Osteoblast (primary cell): ENCODE results near the gene DMGDH. TPM values are rescaled to one million over a fixed set of nuclear protein-coding genes. Genes with fewer than 3 reads are reported as not detected.

Experiments used
- DNase-seq: peaks from one replicate; pipeline ENCODE4 v3.0.0; 2011; ENCODE audit warnings: low spot score, mixed read lengths; ENCODE audit not compliant: insufficient read length; ENCODE audit errors: missing footprints
- H2AFZ ChIP-seq: 2 replicates; pipeline ENCODE4 v1.6.0; 2011; ENCODE audit warnings: mild to moderate bottlenecking, low read length
- H3K27ac ChIP-seq: 2 replicates; pipeline ENCODE4 v1.5.1; 2011; ENCODE audit warnings: mild to moderate bottlenecking, low read depth, low read length, moderate library complexity
- H3K27me3 ChIP-seq: 2 replicates; pipeline ENCODE4 v1.6.0; 2012; ENCODE audit warnings: mild to moderate bottlenecking, control low read depth, inconsistent platforms, low read length, moderate library complexity; ENCODE audit not compliant: insufficient read depth
- H3K36me3 ChIP-seq: 2 replicates; pipeline ENCODE4 v1.5.1; 2011; ENCODE audit warnings: mild to moderate bottlenecking, low read length, control low read depth, moderate library complexity; ENCODE audit not compliant: insufficient read depth
- H3K4me1 ChIP-seq: 2 replicates; pipeline ENCODE4 v1.5.1; 2011; ENCODE audit warnings: mild to moderate bottlenecking, low read length, control low read depth, moderate library complexity; ENCODE audit not compliant: insufficient read depth
- H3K4me2 ChIP-seq: 2 replicates; pipeline ENCODE4 v1.6.0; 2011; ENCODE audit warnings: mild to moderate bottlenecking, low read length; ENCODE audit not compliant: insufficient read depth
- H3K4me3 ChIP-seq: fragments of 200-600 bp; sonication (generic); 3 replicates; pipeline ENCODE4 v1.5.1; 2012; ENCODE audit warnings: mild to moderate bottlenecking, low read length, inconsistent platforms; ENCODE audit not compliant: insufficient read depth
- H3K79me2 ChIP-seq: 2 replicates; pipeline ENCODE4 v1.6.0; 2012; ENCODE audit warnings: mild to moderate bottlenecking, low read length, control low read depth, inconsistent platforms; ENCODE audit not compliant: insufficient read depth
- H3K9me3 ChIP-seq: 2 replicates; pipeline ENCODE4 v1.5.1; 2011; ENCODE audit warnings: low read depth, low read length, control low read depth
- H4K20me1 ChIP-seq: 2 replicates; pipeline ENCODE4 v1.6.0; 2012; ENCODE audit warnings: mild to moderate bottlenecking, low read length, control low read depth; ENCODE audit not compliant: insufficient read depth
- total RNA-seq: library from RNA; depleted of rRNA; stranded (reverse); fragments of >200 nt; gene quantifications from 2 replicates; pipeline ENCODE4 v1.2.3, GENCODE V29; 2012
- TF ChIP-seq, protein P1 (sequence below): IDR thresholded peaks from 2 replicates; pipeline ENCODE4 v1.5.1; 2011; ENCODE audit warnings: mild to moderate bottlenecking, low read depth, low read length, moderate library complexity; ENCODE audit errors: extremely low read depth

DMGDH gene
- total RNA-seq, 1 donor = 7.2 TPM

DNA sequence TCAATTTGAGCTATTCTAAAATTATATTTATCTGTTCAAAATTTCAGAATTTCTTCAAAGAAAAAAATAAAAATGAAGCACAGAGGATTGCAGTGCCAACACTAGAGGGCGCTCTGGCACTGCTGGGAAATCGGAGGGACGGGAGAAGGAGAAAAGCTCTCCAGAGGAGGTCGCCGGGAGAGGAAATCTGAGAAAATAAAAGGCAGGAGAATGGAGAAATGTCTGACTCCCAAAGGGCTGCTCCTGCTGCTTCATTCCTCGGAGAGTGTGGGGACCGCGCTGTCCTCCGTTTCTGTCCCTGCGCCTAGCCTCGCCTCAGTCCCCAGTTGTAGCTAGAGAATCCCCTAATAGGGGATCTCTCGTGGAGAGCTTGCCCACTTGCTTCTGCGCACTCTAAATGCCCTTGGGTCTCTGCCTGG is 44.4 kb downstream of the DMGDH start:
- peak overlapping the region; percentile 83 for H3K4me2 ChIP-seq
- peak overlapping the region; percentile 87 for H2AFZ ChIP-seq
- no peak overlapping the region for H3K27ac ChIP-seq
- H4K20me1 ChIP-seq = no peaks in the 10 kb centered on the region
- H3K36me3 ChIP-seq = no peaks in the 10 kb centered on the region
- H3K9me3 ChIP-seq = no peaks in the 10 kb centered on the region
- peaks cover 25% of the 10 kb centered on the region for H3K4me1 ChIP-seq
- H3K79me2 ChIP-seq = no peaks in the 10 kb centered on the region
- H3K27me3 ChIP-seq = peaks cover 12% of the 10 kb centered on the region
- TF ChIP-seq, protein P1, sequence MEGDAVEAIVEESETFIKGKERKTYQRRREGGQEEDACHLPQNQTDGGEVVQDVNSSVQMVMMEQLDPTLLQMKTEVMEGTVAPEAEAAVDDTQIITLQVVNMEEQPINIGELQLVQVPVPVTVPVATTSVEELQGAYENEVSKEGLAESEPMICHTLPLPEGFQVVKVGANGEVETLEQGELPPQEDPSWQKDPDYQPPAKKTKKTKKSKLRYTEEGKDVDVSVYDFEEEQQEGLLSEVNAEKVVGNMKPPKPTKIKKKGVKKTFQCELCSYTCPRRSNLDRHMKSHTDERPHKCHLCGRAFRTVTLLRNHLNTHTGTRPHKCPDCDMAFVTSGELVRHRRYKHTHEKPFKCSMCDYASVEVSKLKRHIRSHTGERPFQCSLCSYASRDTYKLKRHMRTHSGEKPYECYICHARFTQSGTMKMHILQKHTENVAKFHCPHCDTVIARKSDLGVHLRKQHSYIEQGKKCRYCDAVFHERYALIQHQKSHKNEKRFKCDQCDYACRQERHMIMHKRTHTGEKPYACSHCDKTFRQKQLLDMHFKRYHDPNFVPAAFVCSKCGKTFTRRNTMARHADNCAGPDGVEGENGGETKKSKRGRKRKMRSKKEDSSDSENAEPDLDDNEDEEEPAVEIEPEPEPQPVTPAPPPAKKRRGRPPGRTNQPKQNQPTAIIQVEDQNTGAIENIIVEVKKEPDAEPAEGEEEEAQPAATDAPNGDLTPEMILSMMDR = peak; percentile 99
- H3K4me3 ChIP-seq = peak overlapping the region; percentile 65
- DNase-seq = peak; percentile 52

DNA sequence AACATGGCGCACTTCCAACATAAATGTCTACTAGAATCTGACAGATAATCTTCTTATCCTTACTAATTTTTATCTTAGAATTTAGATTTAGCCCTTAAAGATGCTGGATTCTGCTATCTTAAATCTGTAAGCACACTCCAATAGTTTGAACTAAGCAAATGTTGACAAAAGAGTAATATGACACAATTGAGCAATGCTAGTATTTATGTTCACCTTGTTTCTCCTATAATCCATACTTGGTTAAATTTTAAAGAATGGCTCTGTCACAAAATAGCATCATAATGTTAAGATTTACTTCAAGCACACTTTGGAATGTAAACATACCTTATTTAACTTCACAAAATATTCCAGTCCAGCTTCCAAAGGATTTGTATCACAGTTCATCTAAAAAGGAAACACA is 45.5 kb downstream of the DMGDH start:
- Histone ChIP-seq H2AFZ (no peak overlapping the region), H3K4me1 (peaks cover 25% of the 10 kb centered on the region), H3K27me3 (peaks cover 12% of the 10 kb centered on the region), H3K4me3 (no peak overlapping the region), H3K79me2 (no peaks in the 10 kb centered on the region), H3K27ac (no peak overlapping the region), H3K36me3 (no peaks in the 10 kb centered on the region), H3K9me3 (no peaks in the 10 kb centered on the region), H4K20me1 (no peaks in the 10 kb centered on the region), H3K4me2 (no peak overlapping the region)
- DNase-seq = no peak
- TF ChIP-seq, protein P1 = no peak

DNA sequence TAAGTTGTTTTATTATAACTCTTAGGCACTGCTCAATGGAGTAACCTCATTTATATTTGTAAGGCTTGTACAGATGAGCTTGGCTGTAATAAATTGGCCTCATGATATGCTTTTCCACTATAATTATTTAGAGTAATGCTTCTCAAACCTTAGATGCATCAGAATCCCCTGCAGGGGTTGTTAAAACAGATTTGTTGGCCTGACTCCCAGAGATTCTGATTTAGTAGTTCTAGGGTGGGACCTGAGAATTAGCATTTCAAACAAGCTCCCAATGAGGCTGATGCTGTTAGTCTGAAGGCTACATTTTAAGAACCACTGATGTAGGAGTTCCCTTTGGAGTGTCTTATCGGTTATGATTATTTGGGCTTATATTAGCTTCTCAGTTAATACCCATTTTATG is 46.1 kb downstream of the DMGDH start:
- no peak overlapping the region for H3K4me2 ChIP-seq
- no peak for DNase-seq
- H3K27ac ChIP-seq = no peak overlapping the region
- no peaks in the 10 kb centered on the region for H4K20me1 ChIP-seq
- H3K27me3 ChIP-seq = peaks cover 12% of the 10 kb centered on the region
- no peak overlapping the region for H3K4me3 ChIP-seq
- H3K4me1 ChIP-seq = peaks cover 25% of the 10 kb centered on the region
- no peaks in the 10 kb centered on the region for H3K36me3 ChIP-seq
- no peaks in the 10 kb centered on the region for H3K79me2 ChIP-seq
- no peaks in the 10 kb centered on the region for H3K9me3 ChIP-seq
- TF ChIP-seq, protein P1 = no peak
- H2AFZ ChIP-seq = no peak overlapping the region

DNA sequence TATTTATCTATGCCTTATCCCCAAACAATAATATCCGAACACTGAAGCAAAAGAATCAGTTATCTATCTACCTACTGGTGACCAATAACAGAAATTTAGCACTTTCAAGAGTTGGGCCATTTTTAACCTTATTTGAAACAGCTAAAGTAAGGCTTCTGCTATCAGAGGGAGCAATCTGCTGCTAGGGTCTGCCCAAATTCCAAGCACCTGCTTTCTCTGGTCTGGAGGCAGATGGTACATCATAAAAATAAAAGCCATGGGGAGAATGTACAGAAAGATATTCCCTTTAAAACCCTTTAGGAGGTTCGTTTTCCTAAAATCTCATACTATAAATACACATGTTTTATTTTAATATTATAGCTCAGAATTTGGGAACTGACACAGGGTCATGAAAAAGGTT is 46.7 kb downstream of the DMGDH start:
- TF ChIP-seq, protein P1 = no peak
- H3K27me3 ChIP-seq = peaks cover 12% of the 10 kb centered on the region
- no peaks in the 10 kb centered on the region for H3K79me2 ChIP-seq
- H3K9me3 ChIP-seq = no peaks in the 10 kb centered on the region
- H2AFZ ChIP-seq = no peak overlapping the region
- H3K4me2 ChIP-seq = no peak overlapping the region
- H4K20me1 ChIP-seq = no peaks in the 10 kb centered on the region
- no peak overlapping the region for H3K4me3 ChIP-seq
- no peak overlapping the region for H3K27ac ChIP-seq
- DNase-seq = no peak
- no peaks in the 10 kb centered on the region for H3K36me3 ChIP-seq
- H3K4me1 ChIP-seq = peaks cover 25% of the 10 kb centered on the region
